Sigmoid colon (tissue), 4 donors: ENCODE measurements around the gene ADAM33.

Source experiments
- CTCF ChIP-seq, 4 experiments: fragments of 450-650 bp in 3 of 4; fragments of 200-600 bp in 1 of 4; IDR thresholded peaks; one replicate each; pipeline ENCODE4 v1.5.1; 2016 to 2019; ENCODE audit warnings: antibody characterized with exemption in 4 of 4, mild to moderate bottlenecking in 3 of 4, moderate library complexity in 2 of 4
- EP300 ChIP-seq, 4 donors: sonication (generic); formaldehyde crosslinking; IDR thresholded peaks; one replicate each; pipeline ENCODE4 v1.6.1; 2017; ENCODE audit warnings: antibody characterized with exemption in 4 of 4
- POLR2A ChIP-seq, 2 donors: fragments of 450-650 bp; IDR thresholded peaks; one replicate each; pipeline ENCODE4 v1.6.1; 2016; ENCODE audit warnings: antibody characterized with exemption in 2 of 2, mild to moderate bottlenecking in 2 of 2, moderate library complexity in 2 of 2
- POLR2AphosphoS5 ChIP-seq, 4 donors: sonication (generic); formaldehyde crosslinking; IDR thresholded peaks; one replicate each; pipeline ENCODE4 v1.6.1; 2017; ENCODE audit warnings: antibody characterized with exemption in 4 of 4

GRCh38 chr20:3710703-3711483 lies 29.1 kb upstream of the ADAM33 start:
- TF ChIP-seq CTCF (IDR thresholded peaks at IDR 0.05) (peak; percentile 95 to 98 (median 97)), POLR2A (IDR thresholded peaks at IDR 0.05) (no peak), EP300 (IDR thresholded peaks at IDR 0.05) (no peak), POLR2AphosphoS5 (IDR thresholded peaks at IDR 0.05) (peak in 2 of 4 donors; percentile 49 to 60)
